NCI-H345 treated with DMSO at 0.1 percent for 48 hours (cell line): Measurements from ENCODE around the gene PEAK3.

ENCODE experiments used
- DNase-seq: peaks from one replicate; lab custom pipeline; 2025; ENCODE audit not compliant: unreplicated experiment; lab: John Stamatoyannopoulos, UW

The PEAK3 gene

DNA sequence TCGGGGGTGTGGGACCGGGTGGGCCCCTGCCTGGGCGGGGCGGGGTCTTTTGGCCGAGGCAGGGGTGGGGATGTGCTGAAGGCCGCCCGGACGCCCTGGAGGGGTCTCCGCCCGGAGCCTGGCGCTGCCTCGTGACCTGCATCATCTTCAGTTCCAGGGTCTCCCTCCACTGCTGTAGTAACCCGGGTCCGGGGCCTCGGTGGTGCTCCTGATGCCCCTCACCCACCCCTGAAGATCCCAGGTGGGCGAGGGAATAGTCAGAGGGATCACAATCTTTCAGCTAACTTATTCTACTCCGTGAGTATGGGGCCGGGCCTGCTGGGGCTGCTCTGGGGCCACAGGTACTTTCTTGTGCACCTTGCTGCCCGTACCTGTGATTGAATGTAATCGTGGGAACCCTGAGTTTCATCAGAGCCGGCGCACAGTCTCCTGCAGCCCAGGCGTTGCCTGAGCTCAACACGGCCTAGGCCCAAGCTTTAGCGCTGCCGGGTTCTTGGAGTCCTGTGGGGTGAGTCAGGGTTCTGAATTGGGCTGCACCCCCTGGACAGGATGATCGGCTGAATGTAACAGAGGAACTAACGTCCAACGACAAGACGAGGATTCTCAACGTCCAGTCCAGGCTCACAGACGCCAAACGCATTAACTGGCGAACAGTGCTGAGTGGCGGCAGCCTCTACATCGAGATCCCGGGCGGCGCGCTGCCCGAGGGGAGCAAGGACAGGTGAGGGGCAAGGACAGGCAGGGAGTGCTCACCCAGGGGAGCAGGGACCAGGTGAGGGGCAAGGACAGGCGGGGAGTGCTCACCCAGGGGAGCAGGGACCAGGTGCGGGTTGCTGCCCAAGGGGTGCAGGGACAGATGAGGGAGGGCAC lies 10.5 kb downstream of the PEAK3 start:
- no peak for DNase-seq

DNA sequence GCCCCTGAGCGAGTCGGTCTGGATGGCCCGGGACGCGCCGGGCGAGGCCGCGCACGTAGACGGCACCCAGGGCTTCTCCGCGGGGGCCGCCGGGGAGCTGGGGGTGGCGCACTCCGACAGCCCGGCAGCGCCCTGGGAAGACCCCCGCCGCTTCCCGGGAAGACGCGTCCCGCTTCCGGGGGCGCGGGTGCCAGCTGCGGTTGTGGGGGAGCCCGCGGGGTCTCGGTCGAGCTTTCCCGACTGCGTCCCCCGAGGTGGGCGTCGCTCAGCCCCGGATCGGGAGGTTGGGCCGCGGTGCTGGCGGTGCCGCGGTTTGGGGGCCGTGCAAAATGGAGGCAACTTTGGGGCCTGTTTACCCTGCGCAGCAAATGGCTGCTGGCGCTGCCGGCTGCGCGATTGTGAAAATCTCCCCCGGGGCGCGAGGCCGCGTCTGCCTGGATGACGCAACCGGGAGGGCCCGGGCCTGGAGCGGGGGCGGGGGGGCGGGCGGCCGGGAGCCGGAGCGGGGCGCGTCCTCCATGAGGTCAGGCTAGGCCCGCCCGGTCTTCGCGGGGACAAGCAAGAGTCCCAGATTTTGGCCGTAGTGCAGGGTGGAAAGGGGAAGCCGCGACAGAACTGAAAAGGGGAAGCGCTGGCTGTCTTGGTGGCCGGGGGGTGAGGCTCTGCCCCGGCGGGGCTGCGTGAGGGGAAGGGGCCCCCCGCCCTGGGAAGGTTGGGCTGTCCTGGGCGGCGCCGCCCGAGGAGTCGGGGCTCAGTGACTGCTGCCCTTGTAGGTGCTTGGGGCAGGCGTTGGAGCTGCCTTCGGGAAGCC lies 11.3 kb downstream of the PEAK3 start:
- DNase-seq = no peak

- DNase-seq = no peak
These were observed 11.9 kb downstream of the PEAK3 start for GRCh38 chr19:2270157-2270422.

GRCh38 chr19:2269244-2270156 lies 12.5 kb downstream of the PEAK3 start:
- DNase-seq = peak; percentile 92

DNA sequence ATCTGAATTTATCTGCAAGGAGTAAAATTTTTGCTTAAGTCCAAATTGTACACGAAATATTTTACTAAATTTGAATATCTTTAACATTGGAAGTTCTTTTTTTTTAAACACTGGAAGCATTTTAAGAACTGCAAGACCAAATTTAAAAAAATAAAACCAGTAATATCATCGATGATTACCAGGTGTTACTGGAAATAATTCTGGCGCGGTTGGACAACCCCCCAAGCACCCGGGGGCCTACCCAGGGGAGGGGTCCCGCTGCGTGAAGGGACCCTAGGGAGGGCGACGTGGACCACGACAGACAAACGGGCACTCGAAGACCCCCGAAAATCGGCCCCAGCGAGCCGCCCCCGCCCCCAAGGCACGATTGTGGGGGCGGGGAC lies 13.1 kb downstream of the PEAK3 start:
- DNase-seq = no peak

- DNase-seq = no peak
These were observed 13.5 kb downstream of the PEAK3 start for GRCh38 chr19:2268480-2268830.

DNA sequence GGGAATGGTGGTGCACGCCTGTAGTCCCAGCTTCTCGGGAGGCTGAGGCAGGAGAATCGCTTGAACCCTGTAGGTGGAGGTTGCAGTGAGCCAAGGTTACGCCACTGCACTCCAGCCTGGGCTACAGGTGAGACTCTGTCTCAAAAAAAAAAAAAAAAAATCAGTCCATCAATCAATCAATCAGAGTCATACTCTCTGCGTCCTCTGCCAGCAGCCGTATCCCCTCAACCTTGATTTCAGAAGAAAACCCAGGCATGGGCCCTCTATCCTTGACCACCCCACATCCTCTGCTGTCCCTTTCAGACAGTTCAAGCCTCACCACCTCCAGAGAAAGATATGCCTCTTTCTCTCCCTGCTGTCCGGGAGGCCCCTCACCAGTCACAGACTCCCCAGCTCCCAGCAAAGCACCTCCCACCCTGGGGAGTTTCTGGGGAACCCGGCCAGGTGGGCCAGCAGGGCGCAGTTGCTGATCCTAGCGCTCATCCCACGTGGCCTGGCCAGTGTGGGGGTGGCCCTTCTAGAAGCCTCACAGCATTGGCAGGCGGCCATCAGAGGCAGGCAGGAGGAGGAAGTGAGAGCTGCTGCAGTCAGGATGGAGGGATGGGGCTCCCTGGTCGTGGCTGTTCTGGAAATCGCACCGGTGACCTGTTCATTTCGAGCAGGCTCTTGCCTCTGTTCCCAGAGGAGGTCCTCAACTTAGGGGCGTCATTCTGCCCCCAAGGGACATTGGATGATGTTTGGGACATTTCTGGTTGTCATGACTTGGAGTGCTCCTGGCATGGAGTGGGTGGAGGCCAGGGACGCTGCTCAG lies 15.6 kb downstream of the PEAK3 start:
- DNase-seq = no peak

- DNase-seq = no peak
These were observed 20.4 kb downstream of the PEAK3 start for GRCh38 chr19:2261438-2262172.

DNA sequence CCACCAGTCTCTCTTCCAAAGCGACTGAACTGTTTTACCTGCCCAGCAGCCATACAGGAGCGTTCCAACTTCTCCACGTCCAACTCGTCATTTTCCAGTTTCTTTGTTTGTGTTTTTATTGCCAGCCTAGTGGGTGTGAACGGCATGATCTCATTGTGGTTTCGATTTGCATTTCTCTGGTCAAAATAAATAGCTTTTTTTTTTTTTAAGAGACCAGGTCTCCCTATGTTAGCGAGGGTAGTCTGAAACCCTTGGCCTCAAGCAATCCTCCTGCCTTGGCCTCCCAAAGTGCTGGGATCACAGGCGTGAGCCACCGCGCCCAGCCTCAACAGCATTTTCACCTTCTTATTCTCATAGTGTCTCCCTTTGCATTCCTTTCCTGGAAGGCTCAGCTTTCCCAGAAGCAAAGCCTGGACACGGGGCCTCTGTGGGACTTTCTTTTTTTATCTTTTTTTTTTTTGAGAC lies 21.6 kb downstream of the PEAK3 start:
- DNase-seq = no peak

GRCh38 chr19:2259336-2259735 lies 22.6 kb downstream of the PEAK3 start:
- DNase-seq = no peak

DNA sequence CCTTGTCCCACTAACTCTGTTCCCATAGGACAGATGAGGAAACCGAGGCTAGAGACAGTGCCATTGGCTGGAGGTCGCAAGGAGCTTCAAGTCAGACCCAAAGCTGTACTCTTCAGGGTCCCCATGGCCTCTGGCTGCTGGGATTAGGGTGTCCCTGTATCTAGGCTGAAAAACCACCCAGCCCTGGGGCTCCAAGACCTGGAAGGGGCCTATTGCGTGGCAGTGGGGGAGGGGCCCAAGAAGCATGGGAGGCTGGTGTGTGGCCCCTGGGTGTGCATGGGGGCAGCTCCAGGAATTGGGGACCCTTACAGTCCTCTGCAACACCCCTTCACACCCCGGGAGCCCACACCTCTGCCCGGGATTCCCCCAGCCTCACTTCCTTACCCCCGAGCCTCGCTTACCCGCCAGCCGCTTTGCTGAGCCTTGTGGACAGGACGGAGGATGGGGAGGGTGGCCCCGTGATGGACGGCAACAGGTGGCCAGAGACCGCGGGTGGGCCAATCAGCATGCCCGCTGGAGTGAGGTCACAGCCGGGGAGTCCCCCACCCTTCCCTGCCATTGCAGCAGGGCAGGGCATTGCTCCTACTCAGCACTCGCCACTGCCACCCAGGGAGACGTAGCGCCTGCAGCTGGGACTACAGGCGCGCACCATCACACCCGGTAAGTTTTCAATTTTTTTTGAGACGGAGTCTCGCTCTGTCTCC lies 25.8 kb downstream of the PEAK3 start, which contains the start of gene JSRP1:
Gene JSRP1 (minus strand): TSS at position 436 of the 704 bp plus-strand sequence. CDS start 1,103 bp downstream, outside the sequence.
- DNase-seq = no peak

DNA sequence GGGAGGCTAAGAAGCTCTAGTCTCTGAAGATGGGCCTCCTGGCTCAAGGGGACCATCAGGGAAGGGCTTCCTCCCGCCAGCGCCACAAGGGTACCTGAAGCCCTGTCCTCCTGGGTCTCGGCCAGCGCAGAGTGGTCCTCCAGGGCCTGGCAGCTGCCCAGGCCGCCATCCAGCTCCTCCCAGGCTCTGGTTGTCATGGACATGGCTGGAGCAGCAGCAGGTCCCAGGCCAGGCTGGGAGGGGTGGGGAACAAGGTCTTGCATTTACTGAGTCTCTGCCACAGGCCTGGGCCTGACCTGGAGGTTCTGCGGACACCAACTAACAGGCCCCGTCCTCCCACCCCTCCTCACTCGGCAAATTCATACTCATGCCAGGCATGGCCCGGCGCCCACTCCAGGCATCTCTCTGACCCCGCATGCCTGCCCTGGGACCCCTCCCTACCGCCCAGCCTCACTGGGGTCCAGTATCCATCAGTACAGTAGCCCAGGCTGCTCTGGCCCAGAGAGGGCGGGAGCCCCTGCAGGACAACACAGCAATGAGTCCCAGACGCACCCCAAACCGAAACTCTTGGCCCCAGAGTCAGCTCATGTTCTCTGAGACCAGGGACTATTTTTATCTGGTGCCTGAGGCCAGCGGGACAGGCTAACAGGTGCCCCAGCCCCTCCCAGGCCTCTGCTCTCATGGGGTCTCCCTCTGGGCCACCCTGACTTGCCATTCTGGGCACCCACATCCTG lies 26.7 kb downstream of the PEAK3 start:
- DNase-seq = no peak

GRCh38 chr19:2254064-2254872 lies 27.7 kb downstream of the PEAK3 start:
- DNase-seq = no peak

DNA sequence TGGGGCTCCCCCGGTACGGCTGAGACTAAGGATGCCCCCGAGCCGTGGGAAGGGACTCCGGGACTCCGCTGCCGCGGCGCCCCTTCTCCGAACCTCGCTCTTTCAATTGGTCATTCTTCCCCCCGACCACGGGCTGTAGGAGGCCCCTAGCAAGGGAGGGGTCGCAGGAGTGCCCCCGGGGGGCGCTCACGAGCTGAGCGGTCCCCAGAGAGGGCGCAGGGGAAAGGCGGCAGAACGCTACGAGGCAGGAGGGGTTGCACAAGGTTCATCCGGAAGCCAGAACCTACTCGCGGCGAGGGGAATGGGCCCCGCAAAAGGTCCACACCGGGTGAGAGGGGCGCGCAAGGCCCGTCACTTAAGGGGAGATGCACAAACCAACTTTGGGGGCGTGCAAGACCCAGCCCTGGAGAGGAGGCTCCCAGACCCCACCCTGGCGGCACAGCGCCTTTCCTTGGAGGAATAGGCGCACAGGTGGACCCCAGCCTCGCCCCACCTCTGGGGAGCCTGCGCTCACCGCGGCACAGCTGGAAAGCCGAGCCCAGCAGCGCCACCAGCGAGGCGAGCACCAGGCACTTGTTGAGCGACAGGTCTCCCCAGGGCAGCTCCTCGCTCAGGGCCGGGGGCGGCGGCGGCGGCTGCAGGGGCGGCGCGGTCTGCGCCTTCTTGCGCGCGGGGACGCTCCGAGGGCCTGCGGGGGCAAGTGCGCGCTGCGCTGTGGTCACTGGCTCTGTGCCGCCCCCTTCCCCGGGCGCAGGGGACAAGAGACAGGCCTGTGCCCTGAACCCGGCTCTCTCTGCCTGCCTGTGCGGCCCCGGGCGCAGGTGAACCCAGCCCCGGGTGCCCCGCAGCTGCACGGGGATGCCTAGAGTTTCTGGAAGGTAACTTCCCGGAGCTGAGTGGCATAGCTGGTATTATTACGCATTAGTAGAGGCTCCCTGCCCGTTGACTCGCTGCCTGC lies 28.6 kb downstream of the PEAK3 start:
- no peak for DNase-seq

GRCh38 chr19:2252797-2253105 lies 29.2 kb downstream of the PEAK3 start:
- DNase-seq = no peak

- DNase-seq = no peak
These were observed 29.7 kb downstream of the PEAK3 start for GRCh38 chr19:2252055-2252796.
